HepG2 (cell line): ENCODE results near the gene PRR36. TPM values are rescaled to one million over a fixed set of nuclear protein-coding genes. Genes with fewer than 3 reads are reported as not detected.

ENCODE experiments used
- CCAR2 ChIP-seq: fragments of 200-400 bp; formaldehyde crosslinking; optimal IDR thresholded peaks from 2 replicates; pipeline ENCODE3; 2018; ENCODE audit warnings: low read depth, mild to moderate bottlenecking, low read length, moderate library complexity
- CHD4 ChIP-seq: fragments of 200-600 bp; sonication (generic); IDR thresholded peaks from 2 replicates; pipeline ENCODE4 v1.7.0; 2017; ENCODE audit warnings: mild to moderate bottlenecking, low read length, borderline replicate concordance
- E2F5 ChIP-seq: sonication (generic); formaldehyde crosslinking; conservative IDR thresholded peaks from 2 replicates; pipeline ENCODE4 v1.4.0; 2020; ENCODE audit warnings: missing genetic modification reagents
- EED ChIP-seq: sonication (generic); formaldehyde crosslinking; IDR thresholded peaks from 2 replicates; pipeline ENCODE4 v1.5.0; 2020; ENCODE audit warnings: mild to moderate bottlenecking, missing genetic modification reagents
- FOXM1 ChIP-seq: sonication (generic); formaldehyde crosslinking; IDR thresholded peaks from 2 replicates; pipeline ENCODE4 v1.5.0; 2020; ENCODE audit warnings: missing genetic modification reagents
- HHEX ChIP-seq: IDR thresholded peaks from 2 replicates; pipeline ENCODE4 v1.6.1; 2016; ENCODE audit warnings: control low read depth
- HNF4A ChIP-seq: sonication (generic); formaldehyde crosslinking; IDR thresholded peaks from 2 replicates; pipeline ENCODE4 v1.4.0; 2020; ENCODE audit warnings: missing genetic modification reagents
- HOXA3 ChIP-seq: sonication (generic); formaldehyde crosslinking; IDR thresholded peaks from 2 replicates; pipeline ENCODE4 v1.5.0; 2020; ENCODE audit warnings: missing genetic modification reagents
- JDP2 ChIP-seq: sonication (generic); formaldehyde crosslinking; IDR thresholded peaks from 2 replicates; pipeline ENCODE4 v1.8.1; 2022; ENCODE audit warnings: missing genetic modification reagents, borderline replicate concordance
- KDM6A ChIP-seq: IDR thresholded peaks from 2 replicates; pipeline ENCODE4 v1.6.1; 2016; ENCODE audit warnings: low read depth
- MAFK ChIP-seq, 2 experiments: IDR thresholded peaks in 1 of 2; conservative IDR thresholded peaks in 1 of 2; 2 replicates each; pipeline ENCODE4 v1.6.1; 2011; ENCODE audit warnings: improper control_type of control experiment in 2 of 2, low read length in 2 of 2
- NFE2 ChIP-seq: sonication (generic); formaldehyde crosslinking; IDR thresholded peaks from 2 replicates; pipeline ENCODE4 v1.4.0; 2020; ENCODE audit warnings: missing genetic modification reagents
- PCBP1 ChIP-seq: fragments of 200-400 bp; formaldehyde crosslinking; IDR thresholded peaks from 2 replicates; pipeline ENCODE4 v1.6.1; 2017; ENCODE audit warnings: mild to moderate bottlenecking, low read depth, low read length, borderline replicate concordance
- PHF5A ChIP-seq: IDR thresholded peaks from one replicate; pipeline ENCODE4 v1.6.1; 2018; ENCODE audit warnings: low read depth, missing genetic modification reagents; ENCODE audit not compliant: unreplicated experiment
- RNF2 ChIP-seq: fragments of 450-650 bp; conservative IDR thresholded peaks from 2 replicates; pipeline ENCODE4 v1.6.1; 2016; ENCODE audit warnings: low read depth
- SMAD1 ChIP-seq: sonication (generic); formaldehyde crosslinking; IDR thresholded peaks from 2 replicates; pipeline ENCODE4 v1.4.0; 2020; ENCODE audit warnings: missing genetic modification reagents, low read depth, mild to moderate bottlenecking, borderline replicate concordance
- SMARCE1 ChIP-seq: fragments of 450-650 bp; IDR thresholded peaks from 2 replicates; pipeline ENCODE4 v1.6.1; 2017; ENCODE audit warnings: borderline replicate concordance
- SNAPC5 ChIP-seq: sonication (generic); formaldehyde crosslinking; IDR thresholded peaks from 2 replicates; pipeline ENCODE4 v1.8.1; 2023; ENCODE audit warnings: mild to moderate bottlenecking, missing genetic modification reagents, borderline replicate concordance
- SP2 ChIP-seq: sonication (generic); formaldehyde crosslinking; IDR thresholded peaks from 2 replicates; pipeline ENCODE4 v1.5.1; 2020; ENCODE audit warnings: mild to moderate bottlenecking, missing genetic modification reagents
- TFE3 ChIP-seq: IDR thresholded peaks from 2 replicates; pipeline ENCODE4 v1.6.1; 2016
- ZBTB7A ChIP-seq: sonication (generic); formaldehyde crosslinking; IDR thresholded peaks from 2 replicates; pipeline ENCODE4 v1.8.0; 2022; ENCODE audit warnings: mild to moderate bottlenecking, missing genetic modification reagents
- ZBTB7B ChIP-seq: sonication (generic); formaldehyde crosslinking; IDR thresholded peaks from 2 replicates; pipeline ENCODE4 v1.4.0; 2020; ENCODE audit warnings: missing genetic modification reagents
- ZC3H4 ChIP-seq: sonication (generic); formaldehyde crosslinking; IDR thresholded peaks from 2 replicates; pipeline ENCODE4 v1.4.0; 2020; ENCODE audit warnings: missing genetic modification reagents, borderline replicate concordance
- ZFP36L1 ChIP-seq: sonication (generic); formaldehyde crosslinking; IDR thresholded peaks from 2 replicates; pipeline ENCODE4 v1.8.0; 2022; ENCODE audit warnings: mild to moderate bottlenecking, missing genetic modification reagents, moderate library complexity
- ZNF138 ChIP-seq: sonication (generic); formaldehyde crosslinking; IDR thresholded peaks from 2 replicates; pipeline ENCODE4 v1.5.0; 2020; ENCODE audit warnings: mild to moderate bottlenecking, low read depth, missing genetic modification reagents
- ZNF160 ChIP-seq: sonication (generic); formaldehyde crosslinking; IDR thresholded peaks from 2 replicates; pipeline ENCODE4 v1.8.0; 2022; ENCODE audit warnings: mild to moderate bottlenecking, inconsistent platforms, missing genetic modification reagents
- ZNF292 ChIP-seq: sonication (generic); formaldehyde crosslinking; IDR thresholded peaks from 2 replicates; pipeline ENCODE4 v1.8.1; 2022; ENCODE audit warnings: mild to moderate bottlenecking, low read depth, missing genetic modification reagents, borderline replicate concordance
- ZNF329 ChIP-seq: sonication (generic); formaldehyde crosslinking; IDR thresholded peaks from 2 replicates; pipeline ENCODE4 v1.9.0; 2021; ENCODE audit warnings: low read depth, mild to moderate bottlenecking, missing genetic modification reagents
- ZNF496 ChIP-seq: sonication (generic); formaldehyde crosslinking; IDR thresholded peaks from 2 replicates; pipeline ENCODE4 v1.8.1; 2023; ENCODE audit warnings: mild to moderate bottlenecking, moderate library complexity, missing genetic modification reagents; ENCODE audit not compliant: insufficient replicate concordance
- ZNF567 ChIP-seq: sonication (generic); formaldehyde crosslinking; IDR thresholded peaks from 2 replicates; pipeline ENCODE4 v1.8.1; 2023; ENCODE audit warnings: mild to moderate bottlenecking, missing genetic modification reagents, borderline replicate concordance
- polyA plus RNA-seq, 8 experiments: library from polyadenylated mRNA; depleted of rRNA in 3 of 8; stranded (reverse) in 7 of 8; unstranded in 1 of 8; fragments of >200 nt; fragmentation: Illumina TruSeq in 4 of 8; extraction: Trizol in 4 of 8; gene quantifications; 2 replicates each; pipeline versions ENCODE4 v1.2.1 to v1.2.3, GENCODE V29; 2011 to 2016; ENCODE audit warnings: low read depth in 4 of 8, missing spikeins in 1 of 8, mixed read lengths in 1 of 8; ENCODE audit not compliant: insufficient read depth in 1 of 8
- total RNA-seq, 5 experiments: library from RNA; depleted of rRNA; stranded (reverse); fragments of >200 nt; fragmentation: Illumina TruSeq; extraction: Trizol; gene quantifications; 2 replicates each; pipeline ENCODE4 v1.2.3, GENCODE V29; 2016; ENCODE audit warnings: low read depth in 1 of 5

PRR36 gene
- total and polyA plus RNA-seq, 2 of the 13 experiments (the other 11 are each of a cell fraction or from before 2014, with no cell fraction given): 0.07 to 0.17 TPM

- peak; percentile 93 for TF ChIP-seq HOXA3 (CRISPR knock-in tag)
- peak; percentile 62; the same call in 1 of the 2 replicates for TF ChIP-seq KDM6A
- no peak for TF ChIP-seq SNAPC5
- no peak; the same call in 1 of the 2 replicates for TF ChIP-seq ZC3H4 (CRISPR knock-in tag)
- 0 out of 2 replicates have a peak, but pooled peaks have one; percentile 48 for TF ChIP-seq SMAD1
- TF ChIP-seq ZNF138: no peak
- peak; percentile 57; the same call in 1 of the 2 replicates for TF ChIP-seq ZNF329
- TF ChIP-seq PCBP1: 0 out of 2 replicates have a peak, but pooled peaks have one; percentile 23
- TF ChIP-seq CCAR2: no peak
- peak; percentile 91 for TF ChIP-seq PHF5A (CRISPR knock-in tag)
- peak; percentile 63 for TF ChIP-seq ZNF292 (CRISPR knock-in tag)
- no peak for TF ChIP-seq ZFP36L1 (CRISPR knock-in tag)
- TF ChIP-seq SMARCE1: no peak
- peak; percentile 86; the same call in 1 of the 2 replicates for TF ChIP-seq ZNF160 (CRISPR knock-in tag)
- no peak; the same call in 1 of the 2 replicates for TF ChIP-seq ZNF567 (CRISPR knock-in tag)
- TF ChIP-seq ZNF496 (CRISPR knock-in tag): no peak
- no peak for TF ChIP-seq E2F5
- TF ChIP-seq FOXM1 (CRISPR knock-in tag): 0 out of 2 replicates have a peak, but pooled peaks have one; percentile 4
- peak; percentile 83 for TF ChIP-seq HNF4A (CRISPR knock-in tag)
- TF ChIP-seq NFE2 (CRISPR knock-in tag): no peak
- TF ChIP-seq ZBTB7A (CRISPR knock-in tag): peak; percentile 92
- peak; percentile 16; the same call in 1 of the 2 replicates for TF ChIP-seq HHEX (CRISPR knock-in tag)
- peak; percentile 98 for TF ChIP-seq RNF2
- TF ChIP-seq ZBTB7B (CRISPR knock-in tag): peak; percentile 93
- TF ChIP-seq TFE3: peak; percentile 88
- no peak for TF ChIP-seq EED (CRISPR knock-in tag)
- TF ChIP-seq MAFK (conservative IDR thresholded peaks at IDR 0.05 in 1 of 2, IDR thresholded peaks at IDR 0.05 in 1 of 2; ENCODE audit: low read length in 2 of 2): no peak
- TF ChIP-seq JDP2 (CRISPR knock-in tag): no peak
- TF ChIP-seq CHD4: no peak
- TF ChIP-seq SP2: peak; percentile 51
These were observed 21.1 kb downstream of the PRR36 start (continued) for GRCh38 chr19:7852851-7853769.
